ENCODE measurements around the gene SETD1B. TPM values are rescaled to one million over a fixed set of nuclear protein-coding genes. Genes with fewer than 3 reads are reported as not detected.

The SETD1B gene
- total RNA-seq, 1 donor from 2014 or later = 25.3 TPM

DNA sequence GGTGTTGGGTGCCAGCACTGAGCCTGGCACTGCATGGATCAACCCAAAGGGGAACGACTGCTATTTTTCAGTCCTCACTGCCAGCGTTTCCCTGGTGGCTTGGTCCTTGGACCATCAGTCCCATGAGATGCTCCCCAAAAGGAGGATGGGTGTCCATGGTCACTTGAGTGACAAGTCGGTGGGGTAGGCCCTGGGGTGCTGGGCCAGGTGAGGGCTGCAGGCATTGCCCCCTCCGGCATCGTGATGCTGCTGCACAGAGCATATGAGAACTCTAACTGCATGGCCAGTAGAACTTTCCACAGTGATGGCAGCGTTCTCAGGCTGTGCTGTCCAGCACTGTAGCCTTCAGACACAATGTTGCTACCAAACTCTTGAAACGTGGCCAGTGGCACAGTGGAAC lies 16.2 kb downstream of the SETD1B start:
- TF ChIP-seq, protein P1, sequence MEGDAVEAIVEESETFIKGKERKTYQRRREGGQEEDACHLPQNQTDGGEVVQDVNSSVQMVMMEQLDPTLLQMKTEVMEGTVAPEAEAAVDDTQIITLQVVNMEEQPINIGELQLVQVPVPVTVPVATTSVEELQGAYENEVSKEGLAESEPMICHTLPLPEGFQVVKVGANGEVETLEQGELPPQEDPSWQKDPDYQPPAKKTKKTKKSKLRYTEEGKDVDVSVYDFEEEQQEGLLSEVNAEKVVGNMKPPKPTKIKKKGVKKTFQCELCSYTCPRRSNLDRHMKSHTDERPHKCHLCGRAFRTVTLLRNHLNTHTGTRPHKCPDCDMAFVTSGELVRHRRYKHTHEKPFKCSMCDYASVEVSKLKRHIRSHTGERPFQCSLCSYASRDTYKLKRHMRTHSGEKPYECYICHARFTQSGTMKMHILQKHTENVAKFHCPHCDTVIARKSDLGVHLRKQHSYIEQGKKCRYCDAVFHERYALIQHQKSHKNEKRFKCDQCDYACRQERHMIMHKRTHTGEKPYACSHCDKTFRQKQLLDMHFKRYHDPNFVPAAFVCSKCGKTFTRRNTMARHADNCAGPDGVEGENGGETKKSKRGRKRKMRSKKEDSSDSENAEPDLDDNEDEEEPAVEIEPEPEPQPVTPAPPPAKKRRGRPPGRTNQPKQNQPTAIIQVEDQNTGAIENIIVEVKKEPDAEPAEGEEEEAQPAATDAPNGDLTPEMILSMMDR (IDR thresholded peaks at IDR 0.05; ENCODE audit: unreplicated experiment) = no peak
- Mint-ChIP-seq H3K4me3 (ENCODE audit: unreplicated experiment) (no peak overlapping the region), H3K27me3 (ENCODE audit: unreplicated experiment) (peaks cover 3% of the 10 kb centered on the region), H3K27ac (ENCODE audit: unreplicated experiment) (no peak overlapping the region), H3K9me3 (ENCODE audit: unreplicated experiment) (no peaks in the 10 kb centered on the region), H3K36me3 (ENCODE audit: low read depth, unreplicated experiment) (peaks cover 25% of the 10 kb centered on the region), H3K4me1 (ENCODE audit: unreplicated experiment) (no peaks in the 10 kb centered on the region)
- no peak for DNase-seq (ENCODE audit: low spot score)

DNA sequence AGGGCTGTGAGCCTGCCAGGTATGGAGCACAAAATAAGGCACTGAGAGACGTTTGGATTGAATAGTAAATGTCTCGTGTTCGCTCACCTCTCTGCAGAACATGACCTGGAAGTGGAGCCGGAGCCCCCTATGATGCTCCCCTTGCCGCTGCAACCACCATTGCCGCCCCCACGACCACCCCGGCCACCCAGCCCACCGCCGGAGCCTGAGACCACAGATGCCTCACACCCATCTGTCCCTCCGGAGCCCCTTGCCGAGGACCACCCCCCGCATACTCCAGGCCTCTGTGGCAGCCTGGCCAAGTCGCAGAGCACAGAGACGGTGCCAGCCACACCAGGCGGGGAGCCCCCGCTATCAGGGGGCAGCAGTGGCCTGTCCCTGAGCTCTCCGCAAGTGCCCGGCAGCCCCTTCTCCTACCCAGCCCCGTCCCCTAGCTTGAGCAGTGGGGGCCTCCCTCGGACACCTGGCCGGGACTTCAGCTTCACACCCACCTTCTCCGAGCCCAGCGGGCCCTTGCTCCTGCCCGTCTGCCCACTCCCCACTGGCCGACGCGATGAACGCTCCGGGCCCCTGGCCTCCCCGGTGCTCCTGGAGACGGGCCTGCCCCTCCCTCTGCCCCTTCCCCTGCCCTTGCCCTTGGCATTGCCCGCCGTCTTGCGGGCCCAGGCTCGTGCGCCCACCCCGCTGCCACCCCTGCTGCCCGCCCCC lies 18.7 kb downstream of the SETD1B start:
- no peak for DNase-seq (ENCODE audit: low spot score)
- Mint-ChIP-seq H3K9me3 (ENCODE audit: unreplicated experiment) (no peaks in the 10 kb centered on the region), H3K4me1 (ENCODE audit: unreplicated experiment) (peaks cover 2% of the 10 kb centered on the region), H3K27ac (ENCODE audit: unreplicated experiment) (no peak overlapping the region), H3K36me3 (ENCODE audit: low read depth, unreplicated experiment) (peaks cover 26% of the 10 kb centered on the region), H3K4me3 (ENCODE audit: unreplicated experiment) (no peak overlapping the region), H3K27me3 (ENCODE audit: unreplicated experiment) (peaks cover 8% of the 10 kb centered on the region)
- TF ChIP-seq, protein P1 (IDR thresholded peaks at IDR 0.05; ENCODE audit: unreplicated experiment) = no peak

DNA sequence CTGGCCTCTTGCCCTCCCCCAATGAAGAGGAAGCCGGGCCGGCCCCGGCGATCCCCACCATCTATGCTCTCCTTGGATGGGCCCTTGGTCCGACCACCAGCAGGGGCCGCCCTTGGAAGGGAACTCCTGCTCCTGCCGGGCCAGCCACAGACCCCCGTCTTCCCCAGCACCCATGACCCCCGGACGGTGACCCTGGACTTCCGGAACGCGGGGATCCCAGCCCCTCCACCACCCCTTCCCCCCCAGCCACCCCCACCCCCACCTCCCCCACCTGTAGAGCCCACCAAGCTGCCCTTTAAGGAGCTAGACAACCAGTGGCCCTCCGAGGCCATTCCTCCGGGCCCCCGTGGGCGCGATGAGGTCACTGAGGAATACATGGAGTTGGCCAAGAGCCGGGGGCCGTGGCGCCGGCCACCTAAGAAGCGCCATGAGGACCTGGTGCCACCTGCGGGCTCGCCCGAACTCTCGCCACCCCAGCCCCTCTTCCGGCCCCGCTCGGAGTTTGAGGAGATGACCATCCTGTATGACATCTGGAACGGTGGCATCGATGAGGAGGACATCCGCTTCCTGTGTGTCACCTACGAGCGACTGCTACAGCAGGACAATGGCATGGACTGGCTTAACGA lies 19.4 kb downstream of the SETD1B start:
- no peaks in the 10 kb centered on the region for H3K9me3 Mint-ChIP-seq (ENCODE audit: unreplicated experiment)
- H3K4me1 Mint-ChIP-seq (ENCODE audit: unreplicated experiment) = peaks cover 2% of the 10 kb centered on the region
- H3K36me3 Mint-ChIP-seq (ENCODE audit: low read depth, unreplicated experiment) = peaks cover 23% of the 10 kb centered on the region
- H3K4me3 Mint-ChIP-seq (ENCODE audit: unreplicated experiment) = no peak overlapping the region
- TF ChIP-seq, protein P1 (IDR thresholded peaks at IDR 0.05; ENCODE audit: unreplicated experiment) = no peak
- H3K27me3 Mint-ChIP-seq (ENCODE audit: unreplicated experiment) = peaks cover 8% of the 10 kb centered on the region
- no peak for DNase-seq (ENCODE audit: low spot score)
- H3K27ac Mint-ChIP-seq (ENCODE audit: unreplicated experiment) = no peak overlapping the region

DNA sequence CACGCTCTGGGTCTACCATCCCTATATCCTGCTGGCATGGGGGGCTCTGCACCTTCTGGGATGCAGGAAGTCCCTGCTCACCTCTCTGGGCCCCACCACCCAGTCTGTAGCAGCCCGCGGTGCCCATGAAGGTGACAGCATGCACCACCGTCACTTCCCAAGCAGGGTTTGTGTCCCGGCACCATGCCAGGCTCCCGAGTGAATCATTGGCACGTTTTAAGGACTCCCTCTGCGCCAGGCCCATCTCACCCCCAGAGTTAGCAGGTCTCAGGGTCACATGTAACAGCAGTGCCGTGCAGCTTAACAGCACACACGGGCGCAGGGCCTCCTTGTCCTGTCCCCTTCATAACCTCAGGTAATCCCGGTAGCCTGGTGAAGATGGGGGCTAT lies 19.9 kb downstream of the SETD1B start:
- peaks cover 28% of the 10 kb centered on the region for H3K36me3 Mint-ChIP-seq (ENCODE audit: low read depth, unreplicated experiment)
- TF ChIP-seq, protein P1 (IDR thresholded peaks at IDR 0.05; ENCODE audit: unreplicated experiment) = no peak

DNA sequence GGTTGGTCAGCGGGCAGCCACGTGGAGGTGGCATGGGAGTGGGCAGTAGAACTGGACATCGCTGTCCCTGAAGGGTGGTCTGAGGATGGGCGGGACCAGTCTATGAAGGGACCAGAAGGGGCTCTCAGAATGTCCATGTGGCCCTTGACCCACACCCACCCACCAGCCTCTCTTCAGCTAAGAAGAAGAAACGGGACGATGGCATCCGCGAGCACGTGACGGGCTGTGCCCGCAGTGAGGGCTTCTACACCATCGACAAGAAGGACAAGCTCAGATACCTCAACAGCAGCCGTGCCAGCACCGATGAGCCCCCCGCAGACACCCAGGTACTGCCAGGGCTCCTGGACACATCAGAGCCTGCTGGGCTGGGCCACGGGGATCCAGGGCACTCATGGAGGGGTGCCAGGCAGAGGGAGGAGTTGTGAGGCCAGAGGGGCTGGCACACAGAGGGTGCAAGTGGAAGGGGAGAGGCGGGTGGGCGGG lies 21.3 kb downstream of the SETD1B start:
- no peak for DNase-seq (ENCODE audit: low spot score)
- H3K36me3 Mint-ChIP-seq (ENCODE audit: low read depth, unreplicated experiment) = peaks cover 31% of the 10 kb centered on the region
- peaks cover 2% of the 10 kb centered on the region for H3K4me1 Mint-ChIP-seq (ENCODE audit: unreplicated experiment)
- no peaks in the 10 kb centered on the region for H3K9me3 Mint-ChIP-seq (ENCODE audit: unreplicated experiment)
- no peak overlapping the region for H3K4me3 Mint-ChIP-seq (ENCODE audit: unreplicated experiment)
- peaks cover 19% of the 10 kb centered on the region for H3K27me3 Mint-ChIP-seq (ENCODE audit: unreplicated experiment)
- TF ChIP-seq, protein P1 (IDR thresholded peaks at IDR 0.05; ENCODE audit: unreplicated experiment) = no peak
- no peak overlapping the region for H3K27ac Mint-ChIP-seq (ENCODE audit: unreplicated experiment)

More for the DNA sequence above, 19.9 kb downstream of the SETD1B start:
- Mint-ChIP-seq H3K9me3 (ENCODE audit: unreplicated experiment) (no peaks in the 10 kb centered on the region), H3K4me3 (ENCODE audit: unreplicated experiment) (no peak overlapping the region), H3K27me3 (ENCODE audit: unreplicated experiment) (peaks cover 12% of the 10 kb centered on the region), H3K4me1 (ENCODE audit: unreplicated experiment) (peaks cover 2% of the 10 kb centered on the region), H3K27ac (ENCODE audit: unreplicated experiment) (no peak overlapping the region)
- no peak for DNase-seq (ENCODE audit: low spot score)

All from endothelial cell (in vitro differentiated cells).